ENCODE measurements around the gene DCTN2.

DNA sequence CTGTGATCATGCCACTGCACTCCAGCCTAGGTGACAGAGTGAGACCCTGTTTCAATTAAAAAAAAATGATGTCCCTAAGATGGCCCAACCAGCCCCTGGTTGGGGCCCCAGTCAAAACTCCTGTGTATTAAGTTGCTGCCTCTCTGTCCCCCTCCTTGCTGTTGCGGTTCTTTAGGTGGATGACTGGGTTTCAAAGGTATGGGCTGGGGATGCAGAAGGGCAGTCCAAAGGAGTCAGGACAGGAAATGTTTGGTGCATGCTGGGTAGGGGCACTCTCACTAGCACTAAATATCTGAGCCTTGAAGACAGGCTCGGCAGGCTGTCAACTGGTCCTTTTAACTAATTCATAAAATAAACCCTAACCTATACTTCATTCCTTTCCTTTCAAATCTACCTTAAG lies 32.0 kb upstream of the DCTN2 start:
- TF ChIP-seq, protein P1, sequence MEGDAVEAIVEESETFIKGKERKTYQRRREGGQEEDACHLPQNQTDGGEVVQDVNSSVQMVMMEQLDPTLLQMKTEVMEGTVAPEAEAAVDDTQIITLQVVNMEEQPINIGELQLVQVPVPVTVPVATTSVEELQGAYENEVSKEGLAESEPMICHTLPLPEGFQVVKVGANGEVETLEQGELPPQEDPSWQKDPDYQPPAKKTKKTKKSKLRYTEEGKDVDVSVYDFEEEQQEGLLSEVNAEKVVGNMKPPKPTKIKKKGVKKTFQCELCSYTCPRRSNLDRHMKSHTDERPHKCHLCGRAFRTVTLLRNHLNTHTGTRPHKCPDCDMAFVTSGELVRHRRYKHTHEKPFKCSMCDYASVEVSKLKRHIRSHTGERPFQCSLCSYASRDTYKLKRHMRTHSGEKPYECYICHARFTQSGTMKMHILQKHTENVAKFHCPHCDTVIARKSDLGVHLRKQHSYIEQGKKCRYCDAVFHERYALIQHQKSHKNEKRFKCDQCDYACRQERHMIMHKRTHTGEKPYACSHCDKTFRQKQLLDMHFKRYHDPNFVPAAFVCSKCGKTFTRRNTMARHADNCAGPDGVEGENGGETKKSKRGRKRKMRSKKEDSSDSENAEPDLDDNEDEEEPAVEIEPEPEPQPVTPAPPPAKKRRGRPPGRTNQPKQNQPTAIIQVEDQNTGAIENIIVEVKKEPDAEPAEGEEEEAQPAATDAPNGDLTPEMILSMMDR (IDR thresholded peaks at IDR 0.05), result no peak
- no peak for TF ChIP-seq POLR2A (IDR thresholded peaks at IDR 0.05)

All from heart left ventricle (tissue), 13 donors.